HEK293T (cell line): Measurements from ENCODE around the gene STX10.
A peak's percentile ranks its signal among the peaks of the same experiment; 100 is the strongest.

Source experiments
- CTCF ChIA-PET: fragments of 350-600 bp; formaldehyde crosslinking; extraction: SDS; loops from one replicate; lab custom pipeline; 2021; ENCODE audit warnings: antibody characterized with exemption, inconsistent platforms; lab: Yijun Ruan, JAX
- POLR2A ChIA-PET: fragments of 350-600 bp; formaldehyde crosslinking; extraction: SDS; loops from one replicate; lab custom pipeline; 2020; ENCODE audit warnings: antibody characterized with exemption, inconsistent platforms; lab: Yijun Ruan, JAX
- DNase-seq: peaks from one replicate; pipeline ENCODE4 v3.0.0; 2012; ENCODE audit warnings: mixed read lengths; ENCODE audit errors: extremely low spot score
- ARNT ChIP-seq: fragments of 450-650 bp; IDR thresholded peaks from 2 replicates; pipeline ENCODE4 v1.6.1; 2017; ENCODE audit warnings: mild to moderate bottlenecking
- BHLHE40 ChIP-seq: fragments of 450-650 bp; IDR thresholded peaks from 2 replicates; pipeline ENCODE4 v1.6.1; 2016; ENCODE audit warnings: mild to moderate bottlenecking, moderate library complexity, borderline replicate concordance
- CTBP1 ChIP-seq: fragments of 450-650 bp; IDR thresholded peaks from 2 replicates; pipeline ENCODE4 v1.6.1; 2016; ENCODE audit warnings: borderline replicate concordance
- ELF4 ChIP-seq: fragments of 450-650 bp; IDR thresholded peaks from 2 replicates; pipeline ENCODE4 v1.6.1; 2017; ENCODE audit warnings: antibody characterized with exemption
- FOXA1 ChIP-seq: fragments of 450-650 bp; IDR thresholded peaks from 2 replicates; pipeline ENCODE4 v1.6.1; 2016; ENCODE audit warnings: mild to moderate bottlenecking
- FOXK2 ChIP-seq: fragments of 450-650 bp; IDR thresholded peaks from 2 replicates; pipeline ENCODE4 v1.6.1; 2016; ENCODE audit warnings: mild to moderate bottlenecking
- FOXM1 ChIP-seq: fragments of 450-650 bp; IDR thresholded peaks from 2 replicates; pipeline ENCODE4 v1.6.1; 2017; ENCODE audit warnings: mild to moderate bottlenecking, borderline replicate concordance
- HDGF ChIP-seq: fragments of 450-650 bp; IDR thresholded peaks from 2 replicates; pipeline ENCODE4 v1.6.1; 2017; ENCODE audit warnings: antibody characterized with exemption, borderline replicate concordance
- L3MBTL2 ChIP-seq: fragments of 450-650 bp; conservative IDR thresholded peaks from 2 replicates; pipeline ENCODE4 v1.6.1; 2016; ENCODE audit warnings: mild to moderate bottlenecking
- LEF1 ChIP-seq: fragments of 450-650 bp; IDR thresholded peaks from 2 replicates; pipeline ENCODE4 v1.6.1; 2017; ENCODE audit warnings: mild to moderate bottlenecking, borderline replicate concordance
- NFRKB ChIP-seq: fragments of 450-650 bp; IDR thresholded peaks from 2 replicates; pipeline ENCODE4 v1.6.1; 2016; ENCODE audit warnings: mild to moderate bottlenecking, moderate library complexity
- PKNOX1 ChIP-seq: fragments of 450-650 bp; IDR thresholded peaks from 2 replicates; pipeline ENCODE4 v1.6.1; 2016
- SP1 ChIP-seq: fragments of 450-650 bp; IDR thresholded peaks from 2 replicates; pipeline ENCODE4 v1.6.1; 2017
- SUZ12 ChIP-seq: fragments of 450-650 bp; IDR thresholded peaks from 2 replicates; pipeline ENCODE4 v1.6.1; 2016; ENCODE audit warnings: mild to moderate bottlenecking
- TARDBP ChIP-seq: fragments of 450-650 bp; IDR thresholded peaks from 2 replicates; pipeline ENCODE4 v1.6.1; 2016
- ZNF384 ChIP-seq: fragments of 450-650 bp; IDR thresholded peaks from 2 replicates; pipeline ENCODE4 v1.6.1; 2016

The STX10 gene

DNA sequence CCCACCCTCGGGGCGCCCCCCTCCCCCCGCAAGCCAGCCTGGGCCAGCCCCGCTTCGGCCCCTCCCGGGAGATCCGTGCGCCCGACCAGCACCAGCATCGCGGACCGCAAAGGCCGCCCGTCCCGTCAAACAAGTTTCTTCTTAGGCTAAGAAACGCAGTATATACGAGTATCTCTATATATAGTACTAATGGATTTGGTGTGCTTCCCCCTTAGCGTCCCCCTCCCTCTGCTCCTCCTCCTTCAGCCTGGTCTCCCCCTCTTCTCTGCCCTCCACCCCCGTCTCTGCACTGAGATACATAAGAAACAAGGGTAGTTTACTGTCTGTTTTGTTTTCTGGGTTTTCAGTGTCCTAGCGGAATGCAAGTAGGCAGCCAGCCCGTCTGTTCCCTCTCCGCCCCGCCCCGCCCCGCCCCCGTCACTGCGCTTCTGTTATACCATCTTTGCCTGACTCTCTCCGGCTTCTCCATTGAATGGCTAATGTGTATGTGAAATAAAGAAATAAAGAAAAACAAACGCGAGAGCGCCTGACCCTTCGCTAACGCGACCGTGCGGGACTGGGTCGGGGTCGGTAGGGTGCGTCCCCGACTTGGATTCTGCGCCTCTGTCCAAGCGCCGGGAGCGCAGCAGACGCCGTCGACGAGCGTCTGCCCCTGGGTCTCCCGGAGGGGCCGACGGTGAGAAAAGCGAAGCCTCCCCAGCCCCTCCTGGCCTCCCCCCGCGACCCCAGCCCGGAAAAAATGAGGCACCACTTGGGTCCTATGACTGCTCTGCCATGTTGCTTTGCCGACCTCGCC is 51.7 kb downstream of the STX10 start:
- CTCF ChIA-PET: no interaction called here
- no peak for DNase-seq
- POLR2A ChIA-PET: no interaction called here
- TF ChIP-seq SP1 (no peak), PKNOX1 (no peak), ELF4 (no peak), FOXM1 (no peak), ZNF384 (no peak), CTBP1 (no peak), SUZ12 (no peak), FOXK2 (no peak), HDGF (no peak), L3MBTL2 (no peak), LEF1 (no peak), FOXA1 (no peak), ARNT (no peak)

- no peak for DNase-seq
- TF ChIP-seq ZNF384 (no peak), NFRKB (no peak), PKNOX1 (no peak), FOXM1 (no peak), SP1 (no peak), LEF1 (no peak), FOXA1 (no peak), TARDBP (no peak), CTBP1 (no peak), HDGF (no peak), ARNT (no peak), FOXK2 (no peak), BHLHE40 (no peak), ELF4 (no peak), SUZ12 (no peak), L3MBTL2 (no peak)
- ChIA-PET POLR2A (no interaction called here), CTCF (no interaction called here)
Measured at GRCh38 chr19:13097463-13098258, 52.5 kb downstream of the STX10 start.

DNA sequence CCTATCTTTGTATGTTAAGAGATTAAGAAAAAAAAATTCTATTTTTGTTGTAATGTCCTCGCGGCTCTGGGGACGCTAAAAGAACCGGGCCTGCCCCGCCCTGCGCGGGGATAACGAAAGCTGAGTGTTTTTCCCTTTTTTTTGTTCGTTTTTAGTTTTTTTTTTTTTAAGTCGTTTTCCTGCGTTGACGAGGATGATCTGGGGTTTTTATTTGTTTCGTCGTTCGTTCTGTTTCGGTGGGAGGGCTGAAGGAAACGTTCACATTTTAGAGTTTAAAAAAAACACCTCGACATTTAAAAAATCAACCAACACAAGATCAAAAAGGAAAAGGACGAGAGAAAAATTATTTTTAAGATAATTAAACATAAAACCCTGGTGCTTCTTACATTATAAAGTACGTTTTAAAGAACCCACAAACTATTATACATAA is 53.1 kb downstream of the STX10 start:
- no peak for DNase-seq
- TF ChIP-seq ZNF384: no peak
- TF ChIP-seq LEF1: no peak
- no peak for TF ChIP-seq FOXK2
- no peak for TF ChIP-seq ARNT
- no peak for TF ChIP-seq FOXM1
- no peak for TF ChIP-seq L3MBTL2
- TF ChIP-seq CTBP1: no peak
- TF ChIP-seq PKNOX1: no peak
- TF ChIP-seq HDGF: no peak
- no peak for TF ChIP-seq FOXA1
- ChIA-PET POLR2A (no interaction called here), CTCF (interaction anchor here (0.9 kb wide), 1 partner anchor 120 kb away, joined by 3 read pairs; no protein-coding TSS in a partner anchor)

DNA sequence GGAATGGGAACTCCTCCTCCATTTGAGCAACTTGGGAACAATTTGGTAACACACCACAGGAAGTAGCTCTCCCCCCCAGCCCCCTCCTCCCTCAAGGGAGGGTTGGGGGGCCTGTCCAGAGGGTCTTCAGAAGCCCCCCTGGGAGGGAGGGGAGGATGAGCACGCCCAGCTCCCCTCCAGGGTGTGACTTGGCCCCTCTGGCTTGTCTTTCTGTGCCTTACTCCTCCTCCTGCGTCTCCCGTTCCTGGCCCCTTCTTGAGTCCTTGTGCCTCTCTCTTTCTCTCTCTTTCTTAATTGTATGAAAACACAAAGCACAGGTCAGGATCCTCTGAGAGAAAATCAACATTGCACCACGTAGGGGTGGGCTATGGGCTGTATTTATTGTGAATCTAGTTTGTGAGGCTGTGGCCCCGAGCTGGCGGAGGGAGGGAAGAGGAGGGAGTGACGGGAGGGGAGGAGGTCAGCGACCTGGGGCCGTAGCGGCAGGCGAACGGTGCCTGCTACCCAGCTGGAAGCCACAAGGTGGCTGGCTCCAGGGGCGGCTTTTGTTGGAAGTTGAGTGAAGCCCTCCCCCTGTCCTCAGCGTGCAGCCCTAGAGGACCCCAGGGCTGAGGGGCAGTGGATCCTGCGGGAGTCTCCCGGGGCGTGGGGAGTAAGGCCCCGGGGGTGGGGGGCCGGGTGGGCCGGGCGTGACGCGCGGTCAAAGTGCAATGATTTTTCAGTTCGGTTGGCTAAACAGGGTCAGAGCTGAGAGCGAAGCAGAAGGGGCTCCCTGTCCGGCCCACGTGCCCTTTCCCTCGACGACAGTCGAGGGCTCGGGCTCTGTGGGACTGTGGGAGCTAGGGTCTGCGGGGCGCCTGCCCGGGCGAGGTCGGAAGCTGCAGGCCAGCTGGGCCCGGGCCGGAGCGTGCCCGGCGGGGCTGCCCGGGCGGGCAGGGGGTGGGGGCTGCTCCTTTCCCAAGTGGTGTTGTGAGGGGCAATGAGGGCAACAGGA is 53.9 kb downstream of the STX10 start:
- peak; percentile 49 for DNase-seq
- POLR2A ChIA-PET: interaction anchor here (1.0 to 2.0 kb wide), 2 partner anchors 9 to 57 kb away, joined by 3 to 9 read pairs; no protein-coding TSS in a partner anchor
- CTCF ChIA-PET: interaction anchor here (0.6 to 3.8 kb wide), 5 partner anchors 13 to 131 kb away, joined by 3 to 27 read pairs (median 7); no protein-coding TSS in a partner anchor
- TF ChIP-seq ELF4 (no peak), PKNOX1 (no peak), ARNT (no peak), FOXK2 (no peak), SUZ12 (no peak), ZNF384 (no peak)
